OCI-LY7 (cell line): ENCODE measurements around the gene FANCD2. TPM values are rescaled to one million over a fixed set of nuclear protein-coding genes. Genes with fewer than 3 reads are reported as not detected.

ENCODE experiments used
- BruUV-seq: library from RNA; stranded (reverse); fragments of 400-500 nt; replicated peaks from 2 replicates; lab custom pipeline; 2021; lab: Mats Ljungman, UMichigan
- CTCF ChIA-PET: fragments of 300-600 bp; sonication (Branson Sonifier 250); formaldehyde crosslinking; loops from one replicate; lab custom pipeline; 2022; ENCODE audit warnings: antibody characterized with exemption; ENCODE audit not compliant: unreplicated experiment; lab: Charles Lee
- POLR2A ChIA-PET: fragments of 300-600 bp; sonication (Branson Sonifier 250); formaldehyde crosslinking; loops from one replicate; lab custom pipeline; 2022; ENCODE audit warnings: antibody characterized with exemption; lab: Charles Lee
- DNase-seq: peaks from one replicate; pipeline ENCODE4 v3.0.0-alpha.2; 2015; ENCODE audit warnings: low spot score
- H2AFZ ChIP-seq: fragments of 200-600 bp; sonication (generic), shearing (Covaris generic); 2 replicates; pipeline ENCODE4 v1.6.1; 2014; ENCODE audit warnings: mild to moderate bottlenecking, antibody characterized with exemption, low read length, moderate library complexity
- H3K27ac ChIP-seq: fragments of 200-600 bp; sonication (generic); 2 replicates; pipeline ENCODE4 v1.5.1; 2014; ENCODE audit warnings: mixed run types, low read depth, mild to moderate bottlenecking, moderate library complexity, low read length, inconsistent platforms; ENCODE audit not compliant: poor library complexity, severe bottlenecking
- H3K36me3 ChIP-seq: fragments of 200-600 bp; sonication (generic); 2 replicates; pipeline ENCODE4 v1.6.1; 2014; ENCODE audit warnings: mild to moderate bottlenecking, antibody characterized with exemption, low read length, moderate library complexity, mixed read lengths; ENCODE audit not compliant: insufficient read depth
- H3K4me1 ChIP-seq: fragments of 200-600 bp; sonication (generic); 2 replicates; pipeline ENCODE4 v1.5.1; 2014; ENCODE audit warnings: mild to moderate bottlenecking, low read length; ENCODE audit not compliant: insufficient read depth, poor library complexity, severe bottlenecking
- H3K4me2 ChIP-seq: fragments of 200-600 bp; sonication (generic); 2 replicates; pipeline ENCODE4 v1.6.1; 2014; ENCODE audit warnings: mild to moderate bottlenecking, low read length
- H3K4me3 ChIP-seq: fragments of 200-600 bp; sonication (generic); 2 replicates; pipeline ENCODE4 v1.5.1; 2014; ENCODE audit warnings: mild to moderate bottlenecking, low read depth, low read length; ENCODE audit not compliant: poor library complexity, severe bottlenecking
- H3K79me2 ChIP-seq: fragments of 200-600 bp; sonication (generic); 2 replicates; pipeline ENCODE4 v1.6.1; 2016; ENCODE audit warnings: low read depth, mild to moderate bottlenecking, low read length, moderate library complexity, mixed read lengths; ENCODE audit not compliant: insufficient read depth
- H3K9me2 ChIP-seq: fragments of 200-600 bp; sonication (generic); 2 replicates; pipeline ENCODE4 v1.6.1; 2016; ENCODE audit warnings: mild to moderate bottlenecking, low read length, mixed read lengths; ENCODE audit not compliant: insufficient read depth
- H3K9me3 ChIP-seq: fragments of 200-600 bp; sonication (generic); 2 replicates; pipeline ENCODE4 v1.6.1; 2014; ENCODE audit warnings: mild to moderate bottlenecking, mixed run types, low read length, mixed read lengths
- H4K20me1 ChIP-seq: fragments of 200-600 bp; sonication (generic); 2 replicates; pipeline ENCODE4 v1.6.1; 2014; ENCODE audit warnings: mild to moderate bottlenecking, antibody characterized with exemption, low read length, moderate library complexity, mixed read lengths; ENCODE audit not compliant: insufficient read depth
- CTCF ChIP-seq: fragments of 200-600 bp; sonication (generic); conservative IDR thresholded peaks from 2 replicates; pipeline ENCODE4 v1.5.1; 2014; ENCODE audit warnings: mild to moderate bottlenecking, antibody characterized with exemption, low read length, moderate library complexity, mixed read lengths
- EZH2phosphoT487 ChIP-seq: fragments of 200-600 bp; sonication (generic); IDR thresholded peaks from 2 replicates; pipeline ENCODE4 v1.6.1; 2018; ENCODE audit warnings: low read depth, borderline replicate concordance, mild to moderate bottlenecking, mixed run types, antibody characterized with exemption, low read length, moderate library complexity, mixed read lengths
- intact Hi-C: fragments of 100-400 bp; cut with micrococcal nuclease; formaldehyde crosslinking; loops from one replicate; pipeline ENCODE4 v1.10.0; 2022; ENCODE audit not compliant: unreplicated experiment
- total RNA-seq, 2 experiments: library from RNA; depleted of rRNA in 1 of 2; stranded (reverse); fragments of >200 nt in 1 of 2; shearing (Covaris generic) in 1 of 2; gene quantifications; 2 replicates each; pipeline ENCODE4 v1.2.3, GENCODE V29; 2014 to 2022

FANCD2 gene
- total RNA-seq, 2 experiments from 2014 or later = 112 to 130 TPM

DNA sequence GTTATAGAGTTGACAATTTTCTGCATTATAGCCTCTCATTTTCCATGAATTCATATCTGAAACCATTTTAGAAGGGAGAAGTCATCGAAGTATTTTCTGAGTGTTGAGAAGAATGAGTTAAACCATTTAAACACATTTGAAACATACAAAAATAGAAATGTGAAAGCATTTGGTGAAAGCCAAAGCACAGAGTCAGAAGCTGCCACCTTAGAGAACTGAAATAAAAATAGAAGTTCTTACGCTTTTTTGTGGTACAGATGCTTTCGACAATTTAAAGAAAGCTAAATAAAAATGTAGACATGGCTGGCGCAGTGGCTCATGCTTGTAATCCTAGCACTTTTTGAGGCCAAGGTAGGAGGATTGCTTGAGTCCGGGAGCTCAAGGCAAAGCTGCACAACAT is 72.8 kb downstream of the FANCD2 start:
- no peak overlapping the region for H3K27ac ChIP-seq
- ChIA-PET POLR2A (interaction anchor here (0.8 to 1.3 kb wide), 2 partner anchors 16 to 205 kb away, joined by 3 read pairs; no protein-coding TSS in a partner anchor), CTCF (no interaction called here)
- H2AFZ ChIP-seq = no peak overlapping the region
- H3K4me1 ChIP-seq = no peaks in the 10 kb centered on the region
- H3K36me3 ChIP-seq = peaks cover 80% of the 10 kb centered on the region
- intact Hi-C loops = no loop called here
- TF ChIP-seq CTCF = no peak
- no peak for TF ChIP-seq EZH2phosphoT487
- no peak for DNase-seq
- H3K9me3 ChIP-seq = no peaks in the 10 kb centered on the region
- no peaks in the 10 kb centered on the region for H4K20me1 ChIP-seq
- H3K4me3 ChIP-seq = no peak overlapping the region
- no peaks in the 10 kb centered on the region for H3K9me2 ChIP-seq
- BruUV-seq = no TSS peak
- H3K79me2 ChIP-seq = no peaks in the 10 kb centered on the region
- H3K4me2 ChIP-seq = no peak overlapping the region

GRCh38 chr3:10106919-10107318 is 80.7 kb downstream of the FANCD2 start:
- H3K27ac ChIP-seq = no peak overlapping the region
- no peaks in the 10 kb centered on the region for H4K20me1 ChIP-seq
- no peak for DNase-seq
- H2AFZ ChIP-seq = no peak overlapping the region
- peaks cover 13% of the 10 kb centered on the region for H3K36me3 ChIP-seq
- H3K9me2 ChIP-seq = no peaks in the 10 kb centered on the region
- TF ChIP-seq EZH2phosphoT487 = no peak
- BruUV-seq = no TSS peak
- intact Hi-C loops = no loop called here
- ChIA-PET POLR2A (no interaction called here), CTCF (no interaction called here)
- no peak overlapping the region for H3K4me3 ChIP-seq
- H3K4me2 ChIP-seq = no peak overlapping the region
- no peaks in the 10 kb centered on the region for H3K9me3 ChIP-seq
- no peaks in the 10 kb centered on the region for H3K4me1 ChIP-seq
- no peaks in the 10 kb centered on the region for H3K79me2 ChIP-seq

GRCh38 chr3:10108091-10108490 is 81.9 kb downstream of the FANCD2 start, which contains the start of gene FANCD2OS:
FANCD2OS (minus strand) TSS chr3:10108255; CDS start chr3:10104774, 3,481 bp downstream.
- Histone ChIP-seq H2AFZ (no peak within 1 kb of the TSS), H3K27ac (no peak within 1 kb of the TSS), H3K4me3 (no peak within 1 kb of the TSS), H3K9me3 (no peaks in the 10 kb centered on the region), H4K20me1 (no peaks in the 10 kb centered on the region), H3K4me2 (no peak within 1 kb of the TSS), H3K4me1 (no peaks in the 10 kb centered on the region), H3K36me3 (peaks cover 8% of the 10 kb centered on the region; the same call in 1 of the 2 replicates), H3K9me2 (no peaks in the 10 kb centered on the region), H3K79me2 (no peaks in the 10 kb centered on the region)
- intact Hi-C loops = no loop called here
- ChIA-PET CTCF (no interaction called here), POLR2A (no interaction called here)
- no peak for DNase-seq
- BruUV-seq = no TSS peak
- TF ChIP-seq EZH2phosphoT487 = no peak
- no peak for TF ChIP-seq CTCF
